GM19025 (cell line): ENCODE data around the gene NSDHL.

ENCODE experiments used
- ATAC-seq: cut with Tn5 transposase; IDR thresholded peaks from one replicate; pipeline ENCODE4 v1.9.1; 2021; ENCODE audit warnings: mild to moderate bottlenecking, low read depth, moderate library complexity; ENCODE audit not compliant: unreplicated experiment

The NSDHL gene

GRCh38 chrX:152892999-152893891, 62.4 kb downstream of the NSDHL start:
- no peak for ATAC-seq

GRCh38 chrX:152893980-152894610, 63.2 kb downstream of the NSDHL start:
- no peak for ATAC-seq

GRCh38 chrX:152895121-152895520, 64.3 kb downstream of the NSDHL start:
- ATAC-seq, result no peak

GRCh38 chrX:152895724-152896420, 65.0 kb downstream of the NSDHL start:
- ATAC-seq, result no peak

- no peak for ATAC-seq
These were observed 65.6 kb downstream of the NSDHL start for GRCh38 chrX:152896450-152896849.

GRCh38 chrX:152897222-152898131, 66.6 kb downstream of the NSDHL start, which contains the start of gene ZNF185:
TSS of gene ZNF185 (plus strand) at chrX:152898067. CDS start at chrX:152914490, 16,423 bp downstream.
- ATAC-seq, result no peak

- no peak for ATAC-seq
These were observed 67.6 kb downstream of the NSDHL start for GRCh38 chrX:152898442-152898841.

- no peak for ATAC-seq
These were observed 68.4 kb downstream of the NSDHL start for GRCh38 chrX:152899111-152899873.

GRCh38 chrX:152899874-152900719, 69.2 kb downstream of the NSDHL start:
- no peak for ATAC-seq

GRCh38 chrX:152900937-152901445, 70.1 kb downstream of the NSDHL start:
- no peak for ATAC-seq

- no peak for ATAC-seq
These were observed 71.1 kb downstream of the NSDHL start for GRCh38 chrX:152901816-152902501.

- no peak for ATAC-seq
These were observed 71.6 kb downstream of the NSDHL start for GRCh38 chrX:152902502-152902820.

GRCh38 chrX:152903589-152903988, 72.7 kb downstream of the NSDHL start:
- ATAC-seq, result no peak

GRCh38 chrX:152904151-152905080, 73.6 kb downstream of the NSDHL start:
- ATAC-seq, result no peak

- ATAC-seq, result no peak
These were observed 74.2 kb downstream of the NSDHL start for GRCh38 chrX:152905081-152905420.

GRCh38 chrX:152907084-152907651, 76.3 kb downstream of the NSDHL start:
- ATAC-seq, result no peak

GRCh38 chrX:152908486-152908885, 77.6 kb downstream of the NSDHL start:
- ATAC-seq, result no peak
